Measurements from ENCODE around the gene TRAFD1. TPM values are rescaled to one million over a fixed set of nuclear protein-coding genes. Genes with fewer than 3 reads are reported as not detected.
A peak's percentile ranks its signal among the peaks of the same experiment; 100 is the strongest.
"Not testable (repeated sequence)": the region's sequence is repeated elsewhere in the genome, so short reads cannot be mapped to it uniquely, and the experiment has no call there.

Gene TRAFD1
- total RNA-seq, 2 donors from 2014 or later, result 25.2 to 28.9 TPM

DNA sequence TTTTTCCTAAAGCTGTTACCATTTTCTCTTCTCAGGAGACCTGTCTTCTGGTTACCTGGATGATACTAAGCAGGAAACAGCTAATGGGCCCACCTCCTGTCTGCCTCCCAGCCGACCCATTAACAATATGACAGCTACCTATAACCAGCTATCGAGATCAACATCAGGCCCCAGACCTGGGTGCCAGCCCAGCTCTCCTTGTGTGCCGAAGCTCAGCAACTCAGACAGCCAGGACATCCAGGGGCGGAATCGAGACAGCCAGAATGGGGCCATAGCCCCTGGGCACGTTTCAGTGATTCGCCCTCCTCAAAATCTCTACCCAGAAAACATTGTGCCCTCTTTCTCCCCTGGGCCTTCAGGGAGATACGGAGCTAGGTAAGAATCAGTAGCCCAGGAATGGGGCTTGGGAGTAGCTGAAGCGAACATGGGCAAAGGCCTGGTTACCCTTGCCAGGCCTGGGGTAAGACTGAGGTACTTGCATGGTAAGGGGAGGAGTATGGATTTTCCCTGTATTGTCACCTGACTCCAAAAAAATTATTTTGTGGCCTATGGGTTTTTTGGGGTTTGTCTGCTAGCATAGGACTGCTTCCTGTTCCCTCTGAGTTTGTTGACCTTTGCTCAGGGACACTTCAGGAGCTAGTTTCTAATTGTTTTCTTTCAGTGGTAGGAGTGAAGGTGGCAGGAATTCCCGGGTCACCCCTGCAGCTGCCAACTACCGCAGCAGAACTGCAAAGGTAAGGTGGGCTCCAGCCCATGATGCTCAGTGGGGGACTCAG is 26.6 kb downstream of the TRAFD1 start:
- H3K27ac Mint-ChIP-seq, result peak overlapping the region; percentile 45
- Histone ChIP-seq H3K27ac (ENCODE audit: low read depth, low read length) (no peak overlapping the region), H3K27me3 (ENCODE audit: control insufficient read depth, insufficient read depth, low read length, poor library complexity, severe bottlenecking) (no peaks in the 10 kb centered on the region)

DNA sequence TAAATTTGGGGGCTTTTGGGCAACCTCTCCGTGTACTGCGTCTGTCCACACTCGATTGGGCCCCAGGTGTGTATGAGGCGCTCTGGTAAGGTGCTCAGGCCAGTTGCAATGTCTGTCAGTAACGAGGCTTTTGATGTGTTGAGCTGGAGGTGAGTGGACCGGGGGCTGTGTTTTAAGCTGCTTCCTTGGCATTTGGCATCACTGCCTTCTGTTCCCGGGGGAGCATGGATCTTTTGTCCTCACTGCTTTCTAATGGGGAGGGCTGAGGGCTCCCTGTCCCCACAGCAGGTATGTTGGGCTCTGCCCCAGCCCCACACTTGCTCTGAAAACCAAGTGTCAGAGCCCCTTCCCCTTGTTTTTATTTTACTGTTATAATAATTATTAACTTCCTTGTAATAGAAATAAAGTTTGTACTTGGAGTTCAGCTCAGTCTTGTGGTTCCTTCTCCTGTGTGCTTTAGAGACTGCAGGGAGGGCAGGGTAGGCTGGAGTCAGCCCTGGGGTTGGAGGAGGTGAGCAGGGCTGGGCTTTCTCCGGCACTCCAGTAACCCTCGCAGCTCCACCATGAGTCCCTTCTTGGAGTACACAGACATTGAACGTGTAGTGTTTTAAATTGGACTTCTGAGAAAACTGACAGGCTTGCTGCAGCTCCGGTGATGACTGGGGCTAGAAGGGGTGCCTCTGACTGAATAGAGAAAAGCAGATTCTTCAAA is 28.0 kb downstream of the TRAFD1 start:
- peak; percentile 33 for DNase-seq
- no peak overlapping the region for H3K4me3 ChIP-seq (ENCODE audit: low read length)
- TF ChIP-seq, protein P1, sequence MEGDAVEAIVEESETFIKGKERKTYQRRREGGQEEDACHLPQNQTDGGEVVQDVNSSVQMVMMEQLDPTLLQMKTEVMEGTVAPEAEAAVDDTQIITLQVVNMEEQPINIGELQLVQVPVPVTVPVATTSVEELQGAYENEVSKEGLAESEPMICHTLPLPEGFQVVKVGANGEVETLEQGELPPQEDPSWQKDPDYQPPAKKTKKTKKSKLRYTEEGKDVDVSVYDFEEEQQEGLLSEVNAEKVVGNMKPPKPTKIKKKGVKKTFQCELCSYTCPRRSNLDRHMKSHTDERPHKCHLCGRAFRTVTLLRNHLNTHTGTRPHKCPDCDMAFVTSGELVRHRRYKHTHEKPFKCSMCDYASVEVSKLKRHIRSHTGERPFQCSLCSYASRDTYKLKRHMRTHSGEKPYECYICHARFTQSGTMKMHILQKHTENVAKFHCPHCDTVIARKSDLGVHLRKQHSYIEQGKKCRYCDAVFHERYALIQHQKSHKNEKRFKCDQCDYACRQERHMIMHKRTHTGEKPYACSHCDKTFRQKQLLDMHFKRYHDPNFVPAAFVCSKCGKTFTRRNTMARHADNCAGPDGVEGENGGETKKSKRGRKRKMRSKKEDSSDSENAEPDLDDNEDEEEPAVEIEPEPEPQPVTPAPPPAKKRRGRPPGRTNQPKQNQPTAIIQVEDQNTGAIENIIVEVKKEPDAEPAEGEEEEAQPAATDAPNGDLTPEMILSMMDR (conservative IDR thresholded peaks at IDR 0.05), result no peak
- H3K36me3 ChIP-seq (ENCODE audit: control insufficient read depth, insufficient read depth, low read length), result peaks cover 44% of the 10 kb centered on the region
- no peak overlapping the region for H3K4me3 Mint-ChIP-seq
- no peaks in the 10 kb centered on the region for H3K4me1 Mint-ChIP-seq
- no peaks in the 10 kb centered on the region for H3K4me1 ChIP-seq (ENCODE audit: control insufficient read depth, insufficient read depth, low read length)
- peaks cover 35% of the 10 kb centered on the region for H3K9me3 Mint-ChIP-seq
- H3K27ac ChIP-seq (ENCODE audit: low read depth, low read length), result no peak overlapping the region
- no peaks in the 10 kb centered on the region for H3K27me3 ChIP-seq (ENCODE audit: control insufficient read depth, insufficient read depth, low read length, poor library complexity, severe bottlenecking)
- H3K27me3 Mint-ChIP-seq (ENCODE audit: insufficient read depth), result no peaks in the 10 kb centered on the region
- H3K36me3 Mint-ChIP-seq (ENCODE audit: low read depth), result peaks cover 81% of the 10 kb centered on the region
- 91 to 96% methylated on average over 8 to 11 of the region's 11 CpGs for WGBS, 2 experiments (ENCODE audit: insufficient coverage in 1 of 2, insufficient read length in 1 of 2)
- H3K9me3 ChIP-seq (ENCODE audit: control insufficient read depth, low read length), result peaks cover 19% of the 10 kb centered on the region
- no peak overlapping the region for H3K27ac Mint-ChIP-seq
- H3K9ac ChIP-seq (ENCODE audit: extremely low read depth, low read length, poor library complexity, severe bottlenecking), result no peak overlapping the region

More for the DNA sequence above, 26.6 kb downstream of the TRAFD1 start:
- H3K36me3 Mint-ChIP-seq (ENCODE audit: low read depth), result peaks cover 73% of the 10 kb centered on the region
- H3K36me3 ChIP-seq (ENCODE audit: control insufficient read depth, insufficient read depth, low read length), result peaks cover 46% of the 10 kb centered on the region
- no peaks in the 10 kb centered on the region for H3K27me3 Mint-ChIP-seq (ENCODE audit: insufficient read depth)
- TF ChIP-seq, protein P1 (conservative IDR thresholded peaks at IDR 0.05), result no peak
- H3K9me3 Mint-ChIP-seq, result peaks cover 21% of the 10 kb centered on the region
- no peak overlapping the region for H3K4me3 Mint-ChIP-seq
- H3K9me3 ChIP-seq (ENCODE audit: control insufficient read depth, low read length), result peaks cover 9% of the 10 kb centered on the region
- no peaks in the 10 kb centered on the region for H3K4me1 Mint-ChIP-seq
- no peak overlapping the region for H3K9ac ChIP-seq (ENCODE audit: extremely low read depth, low read length, poor library complexity, severe bottlenecking)
- DNase-seq, result peak; percentile 33
- 94 to 100% methylated on average over 4 to 11 of the region's 11 CpGs for WGBS, 2 experiments (ENCODE audit: insufficient coverage in 1 of 2, insufficient read length in 1 of 2)
- no peaks in the 10 kb centered on the region for H3K4me1 ChIP-seq (ENCODE audit: control insufficient read depth, insufficient read depth, low read length)
- no peak overlapping the region for H3K4me3 ChIP-seq (ENCODE audit: low read length)

DNA sequence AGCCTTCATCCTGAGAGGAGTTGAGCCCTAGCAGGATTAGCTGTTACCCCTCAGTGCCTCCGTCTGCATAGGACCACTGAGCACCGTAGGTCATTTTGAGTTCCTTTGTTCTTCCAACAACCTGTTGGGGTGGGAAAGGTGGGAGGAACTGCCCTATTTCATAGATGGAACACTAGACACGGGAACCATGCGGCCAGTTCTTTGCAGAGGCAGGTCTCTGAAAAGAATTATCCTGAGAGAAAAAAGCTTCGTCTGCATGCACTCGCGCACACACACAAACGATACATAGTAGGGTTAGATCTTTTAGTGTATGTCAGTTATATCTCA is 28.5 kb downstream of the TRAFD1 start:
- H3K27ac ChIP-seq (ENCODE audit: low read depth, low read length), result no peak overlapping the region
- no peaks in the 10 kb centered on the region for H3K27me3 ChIP-seq (ENCODE audit: control insufficient read depth, insufficient read depth, low read length, poor library complexity, severe bottlenecking)
- Mint-ChIP-seq H3K27ac (no peak overlapping the region), H3K36me3 (ENCODE audit: low read depth) (peaks cover 81% of the 10 kb centered on the region), H3K4me1 (no peaks in the 10 kb centered on the region), H3K27me3 (ENCODE audit: insufficient read depth) (no peaks in the 10 kb centered on the region), H3K9me3 (peaks cover 40% of the 10 kb centered on the region), H3K4me3 (no peak overlapping the region)
- H3K9ac ChIP-seq (ENCODE audit: extremely low read depth, low read length, poor library complexity, severe bottlenecking), result no peak overlapping the region
- peak; percentile 37 for DNase-seq
- H3K4me3 ChIP-seq (ENCODE audit: low read length), result no peak overlapping the region
- no peaks in the 10 kb centered on the region for H3K4me1 ChIP-seq (ENCODE audit: control insufficient read depth, insufficient read depth, low read length)
- TF ChIP-seq, protein P1 (conservative IDR thresholded peaks at IDR 0.05), result no peak
- H3K36me3 ChIP-seq (ENCODE audit: control insufficient read depth, insufficient read depth, low read length), result peaks cover 43% of the 10 kb centered on the region
- 86 to 97% methylated on average over 2 to 8 of the region's 8 CpGs for WGBS, 2 experiments (ENCODE audit: insufficient coverage in 1 of 2, insufficient read length in 1 of 2)
- H3K9me3 ChIP-seq (ENCODE audit: control insufficient read depth, low read length), result peaks cover 23% of the 10 kb centered on the region

DNA sequence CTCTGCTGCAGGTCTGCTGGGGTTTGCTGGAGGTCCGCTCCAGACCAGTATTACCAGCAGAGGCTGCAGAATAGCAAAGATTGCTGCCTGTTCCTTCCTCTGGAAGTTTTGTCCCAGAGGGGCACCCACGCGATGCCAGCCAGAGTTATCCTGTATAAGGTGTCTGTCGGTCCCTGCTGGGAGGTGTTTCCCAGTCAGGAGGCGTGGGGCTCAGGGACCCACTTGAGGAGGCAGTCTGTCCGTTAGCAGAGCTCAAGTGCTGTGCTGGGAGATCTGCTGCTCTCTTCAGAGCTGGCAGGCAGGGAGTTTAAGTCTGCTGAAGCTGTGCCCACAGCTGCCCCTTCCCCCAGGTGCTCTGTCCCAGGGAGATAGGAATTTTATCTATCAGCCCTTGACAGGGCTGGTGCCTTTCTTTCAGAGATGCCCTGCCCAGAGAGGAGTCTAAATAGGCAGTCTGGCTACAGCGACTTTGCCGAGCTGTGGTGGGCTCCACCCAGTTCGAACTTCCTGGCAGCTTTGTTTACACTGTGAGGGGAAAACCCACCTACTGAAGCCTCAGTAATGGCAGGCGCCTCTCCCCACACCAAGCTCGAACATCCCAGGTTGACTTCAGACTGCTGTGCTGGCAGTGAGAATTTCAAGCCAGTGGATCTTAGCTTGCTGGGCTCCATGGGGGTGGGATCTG is 33.2 kb downstream of the TRAFD1 start:
- not testable (repeated sequence) for H3K27me3 Mint-ChIP-seq (ENCODE audit: insufficient read depth); H3K9ac ChIP-seq (ENCODE audit: extremely low read depth, low read length, poor library complexity, severe bottlenecking); H3K4me3 ChIP-seq (ENCODE audit: low read length); H3K27ac ChIP-seq (ENCODE audit: low read depth, low read length); H3K4me3 Mint-ChIP-seq; H3K4me1 Mint-ChIP-seq; H3K27me3 ChIP-seq (ENCODE audit: control insufficient read depth, insufficient read depth, low read length, poor library complexity, severe bottlenecking); H3K4me1 ChIP-seq (ENCODE audit: control insufficient read depth, insufficient read depth, low read length); H3K27ac Mint-ChIP-seq
- H3K9me3 ChIP-seq (ENCODE audit: control insufficient read depth, low read length), result peaks cover 36% of the 10 kb centered on the region
- Mint-ChIP-seq H3K9me3 (peaks cover 52% of the 10 kb centered on the region), H3K36me3 (ENCODE audit: low read depth) (peaks cover 87% of the 10 kb centered on the region)
- peak; percentile 24 for DNase-seq
- H3K36me3 ChIP-seq (ENCODE audit: control insufficient read depth, insufficient read depth, low read length), result peaks cover 55% of the 10 kb centered on the region
- whole genome bisulfite sequencing, 2 experiments (ENCODE audit: insufficient coverage in 1 of 2, insufficient read length in 1 of 2), result 96 to 98% methylated on average over 9 to 11 of the region's 11 CpGs

Measured in endodermal cell (in vitro differentiated cells).